Activated naive CD8-positive, alpha-beta T cell treated with anti-CD3 and anti-CD28 coated beads, Interleukin-2, amount 50 U/mL, for 16 hours (primary cell): ENCODE results near the gene PRKAR1A.

ENCODE experiments used
- DNase-seq: peaks from one replicate; pipeline ENCODE4 v3.0.0-alpha.2; 2020; ENCODE audit warnings: low read depth, low spot score

The PRKAR1A gene

DNA sequence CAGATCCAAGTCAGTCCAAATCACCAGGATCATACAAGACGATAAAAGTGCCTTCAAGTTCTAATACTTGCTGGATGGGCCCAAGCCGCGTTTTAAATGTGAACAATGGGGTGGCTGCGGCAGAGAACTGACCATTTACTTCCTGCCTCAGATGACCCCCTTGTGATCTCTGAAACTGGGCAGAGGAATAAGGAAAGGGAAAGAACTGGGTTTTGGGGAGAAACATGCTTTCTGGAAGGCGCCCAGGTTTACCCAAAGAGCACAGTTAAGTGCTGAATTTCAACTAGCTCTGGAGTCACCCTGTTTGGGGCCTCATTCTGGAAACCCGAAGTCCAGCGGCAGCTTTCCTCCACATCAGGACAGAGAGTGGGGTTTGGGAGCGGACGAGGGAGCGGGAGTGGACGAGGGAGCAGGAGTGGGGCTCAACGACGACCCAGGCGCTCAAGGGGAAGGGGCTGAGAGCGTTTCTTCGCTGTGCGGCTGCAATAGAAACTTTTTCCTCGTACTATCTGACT is 87.4 kb downstream of the PRKAR1A start:
- DNase-seq, result no peak

GRCh38 chr17:68600067-68600930 is 88.1 kb downstream of the PRKAR1A start:
- DNase-seq, result no peak
